GM21723 (cell line): ENCODE data around the gene ARID3C.
"Not testable (repeated sequence)": the region's sequence is repeated elsewhere in the genome, so short reads cannot be mapped to it uniquely, and the experiment has no call there.

Experiments
- ATAC-seq: cut with Tn5 transposase; IDR thresholded peaks from one replicate; pipeline ENCODE4 v1.9.1; 2021; ENCODE audit warnings: mild to moderate bottlenecking, moderate library complexity; ENCODE audit not compliant: unreplicated experiment

Gene ARID3C

DNA sequence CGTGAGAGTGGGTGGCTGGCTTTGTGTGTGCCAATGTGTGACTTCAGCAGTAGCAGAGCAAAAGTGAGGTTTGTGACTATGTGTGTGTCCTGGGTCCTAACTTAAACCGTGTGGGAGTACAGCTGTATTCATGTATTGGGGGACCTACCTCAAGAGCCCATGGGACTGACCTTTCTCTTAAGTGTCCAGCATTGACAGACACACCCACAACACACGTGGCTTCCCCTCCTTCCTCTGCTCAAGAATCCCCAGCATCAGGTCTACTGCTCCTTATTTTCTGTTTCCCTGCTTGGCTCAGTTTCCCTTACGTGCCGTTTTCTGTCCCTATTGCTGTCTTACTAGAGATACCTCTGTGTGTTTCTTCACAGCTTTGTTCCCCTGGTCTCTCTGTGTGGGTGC, 23.7 kb upstream of the ARID3C start:
- no peak for ATAC-seq

DNA sequence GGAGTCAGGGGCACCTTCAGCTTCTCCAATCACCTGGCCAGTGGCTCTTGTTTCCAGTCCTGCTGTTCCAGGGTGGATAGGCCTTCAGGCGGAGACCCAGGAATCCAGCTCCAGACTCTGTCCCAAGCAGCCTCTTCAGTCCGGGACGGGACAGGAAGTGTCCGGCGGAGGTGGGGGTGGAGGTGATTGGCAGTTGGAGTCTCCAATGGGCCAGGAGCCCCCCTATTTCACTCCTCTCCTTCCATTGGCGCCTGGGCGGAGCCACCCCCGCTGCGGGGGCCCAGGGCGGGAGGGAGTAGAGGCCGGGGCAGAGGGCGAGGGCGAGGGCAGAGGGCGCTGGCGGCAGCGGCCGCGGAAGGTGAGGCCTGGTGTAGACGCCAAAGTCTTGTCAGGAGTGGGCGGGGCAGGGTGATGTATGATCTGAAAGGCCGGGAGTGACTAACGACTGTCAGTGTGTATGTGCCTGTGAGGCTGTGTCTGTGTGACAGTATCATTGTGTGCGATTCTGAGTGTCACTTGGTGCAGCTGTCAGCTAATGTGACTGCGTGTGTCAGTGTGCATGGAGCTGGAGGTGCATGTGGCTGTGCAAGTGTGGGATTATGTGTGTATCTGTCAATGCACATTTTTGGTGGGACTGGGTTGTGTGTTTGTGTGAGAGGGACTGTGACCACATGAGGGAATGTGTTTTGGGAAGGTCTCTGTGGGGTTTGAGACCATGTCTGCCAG, 23.2 kb upstream of the ARID3C start, which contains the start of gene IL11RA:
IL11RA (plus strand) TSS at position 310 of the 726 bp plus-strand sequence. CDS start 3,033 bp downstream, outside the sequence.
- ATAC-seq: peak; percentile 45

DNA sequence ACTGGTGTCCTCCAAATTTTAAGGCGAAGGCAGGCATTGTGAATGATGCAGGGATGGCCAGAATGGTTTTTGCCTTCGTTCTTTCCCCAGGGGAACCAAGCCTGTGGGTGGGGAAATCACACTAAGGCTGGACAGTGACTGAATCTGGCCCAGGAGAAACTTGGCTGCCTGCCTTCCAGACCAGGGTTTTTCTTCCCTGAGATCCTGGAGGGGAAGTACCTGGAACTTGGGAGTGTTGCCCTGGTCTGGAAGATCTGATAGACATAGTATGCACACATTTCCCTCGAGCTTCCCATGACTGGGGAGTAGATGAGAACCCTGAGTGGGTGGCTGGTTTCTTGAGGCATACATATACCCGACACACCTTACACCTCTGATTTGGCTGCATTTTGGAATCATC, 22.5 kb upstream of the ARID3C start:
- no peak for ATAC-seq

DNA sequence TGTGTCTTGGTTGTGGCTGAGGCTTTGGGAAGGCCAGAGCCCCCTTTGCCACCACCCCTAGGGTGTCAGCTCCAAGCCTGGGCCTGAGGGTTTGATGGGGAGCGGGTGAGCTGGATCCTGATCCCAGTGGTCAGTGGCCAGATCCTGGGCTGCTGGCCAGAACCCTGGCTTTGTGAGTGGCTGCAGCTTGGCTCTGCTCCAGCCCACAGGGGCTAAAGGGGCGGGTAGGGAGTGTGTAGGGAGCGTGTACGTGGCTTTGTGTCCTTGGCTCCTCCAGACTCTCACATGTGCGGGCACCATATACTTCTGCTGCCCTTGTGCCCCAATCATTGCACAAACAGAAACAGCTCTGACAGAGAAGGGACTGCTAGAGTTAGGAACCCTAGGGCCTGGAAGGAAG, 21.9 kb upstream of the ARID3C start:
- ATAC-seq: no peak

DNA sequence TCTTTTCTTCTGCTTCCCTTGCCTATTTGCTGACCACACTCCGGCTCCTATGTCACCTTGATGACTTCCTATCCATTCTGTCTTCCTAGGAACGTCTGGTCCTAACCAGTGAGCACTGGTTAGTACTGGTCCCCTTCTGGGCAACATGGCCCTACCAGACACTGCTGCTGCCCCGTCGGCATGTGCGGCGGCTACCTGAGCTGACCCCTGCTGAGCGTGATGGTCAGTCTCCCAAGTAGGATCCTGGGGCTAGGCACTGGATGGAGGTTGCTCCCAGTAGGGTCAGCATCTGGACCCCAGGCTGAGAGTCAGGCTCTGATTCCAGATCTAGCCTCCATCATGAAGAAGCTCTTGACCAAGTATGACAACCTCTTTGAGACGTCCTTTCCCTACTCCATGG, 19.8 kb upstream of the ARID3C start:
- no peak for ATAC-seq

DNA sequence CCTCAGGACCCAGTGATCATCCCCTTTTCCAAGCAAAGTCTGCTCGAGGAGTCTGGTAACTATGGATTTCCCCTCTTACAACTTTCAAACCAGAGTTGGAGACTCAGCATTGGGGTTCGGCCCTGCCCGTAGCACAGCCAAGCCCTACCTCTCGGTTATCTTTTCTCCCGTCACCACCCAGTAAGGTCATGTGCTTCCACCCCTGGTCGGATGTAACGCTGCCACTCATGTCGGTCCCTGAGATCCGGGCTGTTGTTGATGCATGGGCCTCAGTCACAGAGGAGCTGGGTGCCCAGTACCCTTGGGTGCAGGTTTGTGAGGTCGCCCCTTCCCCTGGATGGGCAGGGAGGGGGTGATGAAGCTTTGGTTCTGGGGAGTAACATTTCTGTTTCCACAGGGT, 18.8 kb upstream of the ARID3C start:
- no peak for ATAC-seq

DNA sequence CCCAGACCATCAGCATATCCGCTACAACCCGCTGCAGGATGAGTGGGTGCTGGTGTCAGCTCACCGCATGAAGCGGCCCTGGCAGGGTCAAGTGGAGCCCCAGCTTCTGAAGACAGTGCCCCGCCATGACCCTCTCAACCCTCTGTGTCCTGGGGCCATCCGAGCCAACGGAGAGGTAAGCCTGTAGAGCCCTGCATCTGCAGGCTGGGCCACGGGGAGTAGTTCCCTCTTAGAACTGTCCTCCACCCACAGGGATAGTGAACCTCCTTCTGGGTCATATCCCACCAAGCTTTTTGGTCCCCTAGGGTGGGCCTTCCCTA, 18.2 kb upstream of the ARID3C start:
- no peak for ATAC-seq

DNA sequence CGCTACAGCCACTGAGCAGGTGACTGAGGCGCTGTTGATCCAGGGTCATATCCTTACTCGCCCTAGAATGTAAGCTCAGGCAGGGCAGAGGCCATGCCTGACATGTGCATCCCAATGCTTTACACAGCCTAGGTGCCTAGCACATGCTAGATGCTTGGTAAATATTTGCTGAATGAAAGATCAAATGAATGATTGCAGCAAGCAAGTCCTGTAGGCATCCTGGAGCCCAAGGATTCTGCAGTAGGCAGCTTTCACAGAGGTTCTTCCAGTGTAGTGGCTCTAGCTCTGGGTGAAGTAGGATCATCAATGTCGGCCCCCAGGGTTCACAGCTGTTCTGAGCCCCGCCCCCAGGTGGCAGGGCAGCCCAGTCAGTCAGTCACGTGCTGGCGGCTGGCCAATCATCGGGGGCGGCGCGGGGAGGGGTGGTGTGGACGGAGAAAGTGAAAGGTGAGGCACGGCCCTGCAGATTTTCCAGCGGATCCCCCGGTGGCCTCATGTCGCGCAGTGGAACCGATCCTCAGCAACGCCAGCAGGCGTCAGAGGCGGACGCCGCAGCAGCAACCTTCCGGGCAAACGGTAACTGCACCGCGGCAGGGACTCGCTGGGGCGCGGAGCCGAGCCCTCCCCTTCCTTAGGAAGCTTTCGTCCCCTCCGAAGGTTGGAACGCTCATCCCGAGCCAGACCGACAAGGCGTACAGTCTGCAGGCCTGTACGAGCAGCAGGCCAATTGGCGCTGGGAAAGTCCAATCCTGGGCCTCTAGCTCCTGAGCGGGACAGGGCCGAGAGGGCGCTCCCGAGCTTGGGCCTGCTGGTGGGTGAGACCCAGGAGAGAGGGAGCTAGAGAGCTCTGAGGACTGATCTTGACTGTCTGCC, 17.6 kb upstream of the ARID3C start, which contains the start of gene GALT:
GALT (plus strand) TSS at position 465 of the 873 bp plus-strand sequence; CDS start at position 495, 30 bp downstream.
- ATAC-seq: peak; percentile 89

DNA sequence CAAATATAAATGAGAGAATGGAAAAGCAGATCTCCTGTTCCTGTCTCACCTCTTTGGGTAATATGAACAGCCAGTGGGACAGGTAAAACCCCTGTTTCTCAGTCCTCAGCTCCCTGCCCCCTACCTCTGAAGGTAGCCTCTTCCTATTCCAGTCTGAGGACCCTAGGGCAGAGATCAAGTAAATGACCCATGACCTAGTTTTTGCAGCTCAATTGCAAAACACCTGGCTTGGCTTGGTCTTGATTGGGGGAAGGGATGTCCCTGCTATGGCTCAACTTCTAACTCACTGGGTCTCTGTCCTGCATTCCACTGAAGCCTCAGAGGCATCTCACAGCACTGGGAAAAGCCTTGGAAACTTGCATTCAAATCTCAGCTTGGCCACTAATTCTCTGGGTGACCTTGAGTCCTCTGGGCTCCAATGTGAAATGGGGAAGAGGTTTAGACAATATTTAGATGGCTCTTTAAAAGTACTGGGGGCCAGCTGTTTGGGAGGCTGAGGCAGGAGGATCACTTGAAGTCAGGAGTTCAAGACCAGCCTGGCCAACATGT, 16.0 kb upstream of the ARID3C start:
- no peak for ATAC-seq

DNA sequence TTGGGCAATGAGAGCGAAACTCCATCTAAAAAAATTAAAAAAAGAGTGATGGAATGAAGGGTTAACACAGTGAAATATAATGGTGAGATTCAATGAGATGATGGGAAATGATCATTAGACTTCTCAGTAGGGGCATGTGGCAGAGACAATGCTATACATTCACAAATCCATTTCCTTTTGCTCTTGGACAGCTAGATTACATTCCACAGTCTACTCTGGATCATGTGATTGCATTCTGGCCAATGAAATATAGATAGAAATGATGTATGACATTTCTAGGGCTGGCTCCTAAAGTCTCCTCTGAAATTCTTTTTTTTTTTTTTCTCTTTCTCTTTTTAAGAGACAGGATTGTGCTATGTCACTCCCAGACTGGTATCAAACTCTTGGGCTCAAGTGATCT, 13.8 kb upstream of the ARID3C start:
- ATAC-seq: no peak

DNA sequence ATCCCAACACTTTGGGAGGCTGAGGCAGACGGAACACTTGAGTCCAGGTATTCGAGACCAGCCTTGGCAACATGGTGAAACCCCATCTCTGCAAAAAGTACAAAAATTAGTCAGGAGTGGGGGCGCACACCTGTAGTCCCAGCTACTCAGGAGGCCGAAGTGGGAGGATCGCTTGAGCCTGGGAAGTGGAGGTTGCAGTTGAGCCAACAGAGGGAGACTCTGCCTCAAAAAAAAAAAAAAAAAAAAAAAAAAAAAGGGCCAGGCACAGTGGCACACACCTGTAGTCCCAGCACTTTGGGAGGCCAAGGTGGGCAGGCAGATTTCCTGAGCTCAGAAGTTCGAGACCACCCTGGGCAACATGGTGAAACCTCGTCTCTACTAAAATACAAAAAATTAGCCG, 10.5 kb upstream of the ARID3C start:
- ATAC-seq: not testable (repeated sequence)

DNA sequence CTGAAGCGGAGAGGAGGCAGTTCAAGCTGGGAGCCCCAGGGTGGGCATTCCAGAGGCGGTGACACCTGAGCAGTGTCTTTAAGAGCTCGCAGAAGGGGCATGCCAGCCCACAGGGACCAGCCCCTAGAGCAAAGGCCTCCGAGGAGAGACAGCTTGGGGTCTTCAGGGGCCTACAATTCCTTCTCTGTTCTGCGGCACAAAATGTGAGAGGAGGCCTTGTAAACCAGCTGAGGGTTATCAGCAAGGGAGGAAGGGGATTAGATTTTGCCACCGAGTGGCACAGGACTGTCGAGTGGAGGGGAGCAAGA, 9.2 kb upstream of the ARID3C start:
- no peak for ATAC-seq

DNA sequence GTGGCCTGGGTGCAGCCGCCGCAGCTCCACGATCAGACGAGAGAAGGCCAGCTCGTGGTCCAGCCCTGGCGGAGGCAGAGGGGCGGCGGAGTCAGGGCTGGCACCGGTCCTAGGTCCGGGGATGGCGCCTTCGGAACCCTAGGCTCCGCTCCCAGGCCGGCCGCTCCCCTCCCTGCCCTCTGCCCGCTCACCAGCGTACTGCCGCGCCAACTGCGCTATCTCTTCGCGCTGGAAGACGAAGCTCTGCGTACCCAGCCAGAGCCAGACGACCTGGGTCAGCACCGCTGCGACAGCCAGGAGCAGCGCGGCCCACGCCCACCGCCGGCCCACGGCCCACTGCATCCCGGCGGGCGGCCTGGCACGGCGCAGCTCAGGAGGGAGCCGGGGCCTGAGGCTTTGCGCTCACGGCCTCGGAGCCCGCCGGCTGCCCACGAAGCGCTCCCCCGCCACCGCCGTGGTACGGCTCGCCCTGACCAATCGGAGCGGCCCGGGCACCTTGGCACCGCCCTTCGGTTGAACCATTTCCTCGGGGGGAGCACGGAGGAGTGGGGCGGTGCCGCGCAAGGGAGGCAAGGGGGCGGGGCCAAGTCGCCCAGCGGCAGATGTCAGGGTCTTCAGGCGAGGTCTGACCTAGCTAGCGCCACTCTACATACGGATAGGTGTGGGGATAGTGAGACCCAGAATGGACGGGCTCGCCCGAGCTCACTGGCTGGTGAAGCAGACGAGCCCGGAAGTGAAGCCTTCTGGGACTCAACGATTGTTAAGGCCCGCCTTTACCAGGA, 8.7 kb upstream of the ARID3C start, which contains the start of gene SIGMAR1:
SIGMAR1 (minus strand) TSS at position 432 of the 782 bp plus-strand sequence; CDS start at position 342, 90 bp downstream.
- ATAC-seq: peak; percentile 88

DNA sequence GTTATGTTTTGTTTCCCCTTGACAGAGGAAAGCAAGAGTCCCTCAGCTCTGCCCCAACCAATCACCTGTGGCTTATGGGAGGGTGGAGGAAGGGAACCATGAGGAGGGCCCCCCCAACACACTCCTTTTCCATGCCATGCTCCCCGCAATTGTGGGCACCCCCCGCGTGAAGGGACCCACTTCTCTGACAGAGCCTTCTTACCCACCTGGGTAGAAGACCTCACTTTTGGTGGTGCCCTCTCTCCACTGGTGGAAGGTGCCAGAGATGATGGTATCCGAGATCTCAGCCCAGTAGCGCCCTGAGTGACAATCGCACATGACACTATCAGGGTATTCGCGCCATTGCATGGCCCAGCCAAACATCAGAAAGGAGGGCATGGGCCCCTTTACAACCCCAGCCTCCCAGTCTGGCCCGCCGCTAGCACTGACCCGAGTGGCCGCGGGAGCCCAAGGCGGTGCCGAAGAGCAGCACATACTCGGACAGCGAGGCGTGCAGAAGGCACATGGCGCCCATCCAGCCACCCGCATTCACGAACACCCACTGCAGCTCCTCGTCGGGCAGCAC, 8.0 kb upstream of the ARID3C start:
- no peak for ATAC-seq

DNA sequence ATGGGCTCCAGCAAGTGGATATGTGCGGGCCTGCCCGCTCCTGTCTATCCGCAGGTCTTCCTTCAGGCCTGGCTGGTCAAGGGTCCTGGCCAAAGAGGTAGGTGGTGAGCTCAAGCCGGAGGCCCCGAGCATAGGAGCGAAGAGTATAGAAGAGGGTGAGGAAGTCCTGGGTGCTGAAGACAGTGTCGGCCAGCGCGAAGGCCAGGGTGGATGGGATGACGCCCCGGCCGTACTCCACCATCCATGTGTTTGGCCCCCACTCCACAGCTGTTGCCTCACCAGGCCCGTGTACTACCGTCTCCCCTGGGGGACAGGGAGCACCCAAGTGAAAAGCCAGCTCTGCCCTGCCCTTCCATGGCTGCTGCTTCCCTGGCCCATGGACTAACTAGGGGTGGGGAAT, 6.7 kb upstream of the ARID3C start:
- ATAC-seq: no peak

DNA sequence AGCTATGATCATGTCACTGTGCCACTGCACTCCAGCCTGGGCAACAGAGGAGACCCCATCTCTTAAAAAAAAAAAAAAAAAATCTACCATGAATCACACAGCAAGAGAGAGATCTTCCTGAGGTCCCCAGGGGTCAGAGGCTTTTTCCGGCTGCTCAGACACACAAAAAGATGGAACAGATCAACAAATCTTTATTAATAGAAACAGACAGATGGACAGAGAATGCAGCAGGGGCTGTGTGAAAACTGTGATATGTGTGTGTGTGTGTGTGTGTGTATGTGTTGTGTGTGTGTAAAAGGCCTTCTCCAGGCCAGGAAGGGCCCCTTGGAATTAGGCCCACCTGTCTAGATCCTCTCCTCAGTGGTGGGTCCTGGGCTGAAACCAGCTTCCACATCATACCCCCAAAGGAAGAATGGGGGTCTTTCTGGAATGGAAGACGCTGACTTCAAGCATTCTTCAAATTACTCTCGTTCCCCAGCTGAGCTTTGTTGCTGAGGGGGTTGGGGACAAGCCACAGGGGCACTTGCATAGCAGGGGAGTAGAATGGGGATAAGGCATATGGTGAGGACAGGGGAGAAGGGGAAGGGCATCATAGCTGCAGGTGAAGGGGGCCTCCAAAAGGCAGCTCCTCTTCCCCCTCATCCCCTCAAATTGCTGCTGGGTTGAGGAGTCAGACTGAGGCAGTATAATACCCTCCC, 5.8 kb upstream of the ARID3C start:
- ATAC-seq: no peak

DNA sequence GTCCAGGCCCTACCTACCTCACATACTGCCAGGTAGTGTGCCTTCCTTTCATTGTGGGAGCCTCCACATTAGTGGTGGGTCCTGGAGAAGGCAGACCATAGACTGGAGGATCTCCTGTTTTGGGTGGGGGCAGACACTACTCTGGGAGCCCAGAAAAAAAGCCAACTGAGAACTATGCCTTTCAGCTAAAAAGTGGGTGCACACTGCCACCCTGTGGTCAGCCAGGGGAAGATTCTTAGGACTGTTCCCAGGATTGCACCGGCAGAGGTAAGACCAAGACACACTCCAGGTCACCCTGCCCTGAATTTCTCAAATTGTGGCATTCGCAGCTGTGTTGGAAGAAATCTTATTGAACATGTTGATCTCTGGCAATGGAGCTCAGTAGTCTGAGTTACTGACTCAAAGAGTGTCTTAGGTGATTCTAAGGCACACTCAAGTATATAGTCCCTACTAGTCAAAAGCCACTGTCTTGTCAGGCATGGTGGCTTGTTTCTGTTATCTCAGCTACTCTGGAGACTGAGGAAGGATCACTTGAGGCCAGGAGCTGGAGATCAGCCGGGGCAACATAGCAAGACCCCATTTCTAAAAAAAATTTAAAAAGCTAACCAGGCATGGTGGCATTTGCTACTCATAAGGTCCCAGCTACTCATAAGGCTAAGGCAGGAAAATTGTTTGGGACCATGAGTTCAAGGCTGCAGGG, 5.1 kb upstream of the ARID3C start:
- ATAC-seq: no peak

DNA sequence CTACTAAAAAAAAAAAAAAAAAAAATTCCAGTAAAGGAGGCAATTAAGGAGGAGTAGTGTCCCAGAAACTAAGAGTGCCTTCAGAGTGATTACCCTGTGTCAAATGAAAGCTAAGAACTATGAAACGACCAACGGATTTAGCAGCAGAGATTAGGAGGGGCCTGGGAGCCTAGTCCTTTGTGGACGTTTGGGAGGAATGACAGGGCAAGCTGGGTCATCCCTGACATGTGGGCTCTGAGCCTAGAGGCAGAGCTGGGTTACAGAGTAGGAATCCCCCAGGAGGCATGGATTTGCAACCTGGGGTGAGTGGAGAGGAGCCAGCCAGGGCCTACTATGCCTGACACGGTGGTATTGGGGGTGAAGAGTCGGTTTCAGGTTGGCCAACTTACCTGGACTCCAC, 4.3 kb upstream of the ARID3C start:
- no peak for ATAC-seq

DNA sequence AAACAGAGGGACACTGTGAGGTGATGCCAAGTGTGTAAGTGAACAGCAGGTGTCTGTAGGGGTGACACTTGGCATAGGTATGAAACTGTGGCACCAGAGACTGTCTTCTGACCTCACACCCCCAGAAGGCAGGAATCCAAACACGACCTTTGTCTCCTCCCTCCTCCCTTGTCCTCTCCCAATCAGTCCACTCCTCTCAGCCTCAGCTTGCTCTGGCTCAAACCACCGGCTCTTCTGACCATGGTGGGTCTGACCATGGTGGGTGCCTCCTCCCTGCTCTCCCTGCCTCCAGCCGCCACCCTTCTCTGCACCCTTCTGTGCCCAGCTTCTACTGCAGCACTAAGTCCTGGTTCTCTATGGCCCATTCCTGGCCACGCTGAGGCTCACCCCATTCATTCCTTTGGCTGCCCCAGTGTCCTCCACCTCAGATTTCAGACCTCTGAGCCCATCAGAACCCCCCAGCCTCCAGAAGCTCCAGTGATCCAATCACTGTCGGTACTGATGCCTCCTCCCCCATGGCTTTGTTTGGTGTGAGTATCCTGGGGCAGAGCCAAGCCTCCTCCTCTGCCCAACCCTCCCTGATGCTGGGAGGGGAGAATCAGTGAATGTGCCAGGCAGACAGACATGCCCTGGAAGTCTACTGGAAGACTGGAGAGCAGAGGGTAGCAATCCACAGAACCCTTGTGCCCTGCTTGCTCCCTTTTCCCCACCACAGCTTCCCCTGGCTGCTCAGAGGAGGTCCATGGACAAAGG, 1.7 kb upstream of the ARID3C start:
- no peak for ATAC-seq
